CD14-positive monocyte (primary cell): ENCODE measurements around the gene CHAF1A. TPM values are rescaled to one million over a fixed set of nuclear protein-coding genes. Genes with fewer than 3 reads are reported as not detected.

Source experiments
- DNase-seq, 3 donors: peaks; one replicate each; pipeline ENCODE4 v3.0.0-alpha.2; 2011 to 2022
- H2AFZ ChIP-seq: 2 replicates; pipeline ENCODE4 v1.6.0; 2012; ENCODE audit warnings: mild to moderate bottlenecking, low read depth, low read length, inconsistent platforms; ENCODE audit not compliant: insufficient read depth, poor library complexity, severe bottlenecking
- H3K27ac ChIP-seq, 2 donors: 1 replicate in 1 of 2; 2 replicates in 1 of 2; pipeline ENCODE4 v1.5.1; 2012 to 2013; ENCODE audit warnings: low read length in 2 of 2, control low read depth in 1 of 2, inconsistent platforms in 1 of 2, low read depth in 1 of 2, mild to moderate bottlenecking in 1 of 2
- H3K27me3 ChIP-seq, 2 donors: one replicate each; pipeline versions ENCODE4 v1.6.0 to v1.6.1; 2011 to 2013; ENCODE audit warnings: low read length in 2 of 2; ENCODE audit not compliant: control insufficient read depth in 2 of 2, insufficient read depth in 2 of 2
- H3K36me3 ChIP-seq, 2 donors: replicated peaks in 1 of 2; 1 replicate in 1 of 2; 2 replicates in 1 of 2; pipeline versions ENCODE4 v1.5.1 to v1.6.1; 2012 to 2013; ENCODE audit warnings: low read length in 2 of 2, control low read depth in 1 of 2, inconsistent platforms in 1 of 2, mild to moderate bottlenecking in 1 of 2; ENCODE audit not compliant: insufficient read depth in 2 of 2, control insufficient read depth in 1 of 2
- H3K4me1 ChIP-seq, 2 donors: 1 replicate in 1 of 2; 2 replicates in 1 of 2; pipeline versions ENCODE4 v1.5.1 to v1.6.1; 2012 to 2013; ENCODE audit warnings: low read length in 2 of 2, control low read depth in 1 of 2, inconsistent platforms in 1 of 2, mild to moderate bottlenecking in 1 of 2, moderate library complexity in 1 of 2; ENCODE audit not compliant: insufficient read depth in 2 of 2, control insufficient read depth in 1 of 2
- H3K4me2 ChIP-seq: replicated peaks from 2 replicates; pipeline ENCODE3; 2012; ENCODE audit warnings: low read length, moderate library complexity, mild to moderate bottlenecking; ENCODE audit not compliant: poor library complexity, severe bottlenecking; ENCODE audit errors: extremely low read depth
- H3K4me3 ChIP-seq, 3 experiments: fragments of 200-600 bp in 1 of 3; sonication (generic) in 1 of 3; replicated peaks in 1 of 3; 1 replicate in 2 of 3; 2 replicates in 1 of 3; pipeline ENCODE4 v1.5.1; 2011 to 2013; ENCODE audit warnings: low read length in 3 of 3, mild to moderate bottlenecking in 3 of 3, control low read depth in 2 of 3, low read depth in 2 of 3, inconsistent platforms in 1 of 3, moderate library complexity in 1 of 3
- H3K79me2 ChIP-seq: 2 replicates; pipeline ENCODE4 v1.6.0; 2012; ENCODE audit warnings: mild to moderate bottlenecking, control low read depth, inconsistent platforms, low read length, moderate library complexity; ENCODE audit not compliant: insufficient read depth
- H3K9ac ChIP-seq: 2 replicates; pipeline ENCODE4 v1.6.0; 2017; ENCODE audit warnings: low read length, mild to moderate bottlenecking; ENCODE audit not compliant: insufficient read depth, poor library complexity, severe bottlenecking
- H3K9me3 ChIP-seq, 2 donors: replicated peaks in 1 of 2; 1 replicate in 1 of 2; 2 replicates in 1 of 2; pipeline versions ENCODE4 v1.5.1 to v1.6.1; 2012 to 2013; ENCODE audit warnings: low read length in 2 of 2, control low read depth in 1 of 2; ENCODE audit not compliant: control insufficient read depth in 1 of 2, insufficient read depth in 1 of 2
- H4K20me1 ChIP-seq: 2 replicates; pipeline ENCODE4 v1.6.0; 2012; ENCODE audit warnings: mild to moderate bottlenecking, low read length, control low read depth, moderate library complexity; ENCODE audit not compliant: insufficient read depth
- H3K27ac Mint-ChIP-seq, 7 donors: one replicate each; pipeline ENCODE4 v1.8.0; 2020; ENCODE audit warnings: mild to moderate bottlenecking in 7 of 7, mixed read lengths in 7 of 7, moderate library complexity in 6 of 7, inconsistent platforms in 2 of 7
- H3K27me3 Mint-ChIP-seq, 3 donors: one replicate each; pipeline ENCODE4 v1.8.0; 2021 to 2022; ENCODE audit warnings: low read depth in 3 of 3, mild to moderate bottlenecking in 3 of 3, mixed read lengths in 3 of 3, moderate library complexity in 3 of 3, inconsistent platforms in 1 of 3
- H3K36me3 Mint-ChIP-seq, 2 donors: one replicate each; pipeline ENCODE4 v1.8.0; 2020; ENCODE audit warnings: mixed read lengths in 2 of 2, inconsistent platforms in 1 of 2, mild to moderate bottlenecking in 1 of 2
- H3K4me1 Mint-ChIP-seq: one replicate; pipeline ENCODE4 v1.8.0; 2020; ENCODE audit warnings: mild to moderate bottlenecking, mixed read lengths
- H3K4me3 Mint-ChIP-seq, 2 donors: one replicate each; pipeline ENCODE4 v1.8.0; 2020; ENCODE audit warnings: mild to moderate bottlenecking in 2 of 2, mixed read lengths in 2 of 2, moderate library complexity in 1 of 2
- H3K9me3 Mint-ChIP-seq, 7 donors: one replicate each; pipeline ENCODE4 v1.8.0; 2020 to 2022; ENCODE audit warnings: mixed read lengths in 7 of 7, mild to moderate bottlenecking in 6 of 7, moderate library complexity in 6 of 7, inconsistent platforms in 2 of 7
- CTCF ChIP-seq: fragments of 200-600 bp; IDR thresholded peaks from one replicate; pipeline ENCODE4 v1.8.0; 2022; ENCODE audit warnings: antibody characterized with exemption, mild to moderate bottlenecking
- WGBS: methylation state at CpG from one replicate; pipeline ENCODE4 v1.1.5; 2013; ENCODE audit warnings: missing lambda C conversion rate; ENCODE audit not compliant: insufficient coverage; 5-methylcytosine and 5-hydroxymethylcytosine counted together
- intact Hi-C, 2 donors: fragments of 100-400 bp; cut with micrococcal nuclease; formaldehyde crosslinking; loops; one replicate each; pipeline versions ENCODE4 v1.15.0 to v1.15.1; 2023
- polyA plus RNA-seq, 3 donors: library from polyadenylated mRNA; depleted of rRNA in 1 of 3; unstranded in 2 of 3; stranded (reverse) in 1 of 3; fragments of 300-500 nt in 2 of 3; fragments of >200 nt in 1 of 3; fragmentation: Illumina TruSeq in 2 of 3; gene quantifications; 1 replicate in 2 of 3; 2 replicates in 1 of 3; pipeline ENCODE4 v1.2.3, GENCODE V29; 2012 to 2021

CHAF1A gene
- polyA plus RNA-seq, 3 donors: 4.4 to 26.4 (median 5.4) TPM

- H3K4me3 Mint-ChIP-seq: no peak overlapping the region
- Histone ChIP-seq H3K27ac (peak overlapping the region in 1 of 2 donors; percentile 8), H3K4me3 (no peak overlapping the region), H3K27me3 (no peaks in the 10 kb centered on the region), H3K9ac (no peak overlapping the region), H2AFZ (no peak overlapping the region), H3K79me2 (no peaks in the 10 kb centered on the region), H3K4me1 (no peaks in the 10 kb centered on the region), H4K20me1 (peaks cover 52% of the 10 kb centered on the region), H3K9me3 (no peaks in the 10 kb centered on the region), H3K36me3 (peaks cover 65 to 67% of the 10 kb centered on the region in 2 donors), H3K4me2 (no peak overlapping the region)
- no peaks in the 10 kb centered on the region for H3K9me3 Mint-ChIP-seq
- peaks cover 48 to 78% of the 10 kb centered on the region in 2 donors for H3K36me3 Mint-ChIP-seq
- no peak for TF ChIP-seq CTCF
- DNase-seq: no peak
- WGBS: 89% methylated on average over 28 of the region's 36 CpGs
- H3K4me1 Mint-ChIP-seq: peaks cover 3% of the 10 kb centered on the region
- intact Hi-C loops: no loop called here
- H3K27me3 Mint-ChIP-seq: peaks cover 0 to 4% (median 0%) of the 10 kb centered on the region in 3 donors
- peak overlapping the region in 2 of 7 donors; percentile 18 to 42 for H3K27ac Mint-ChIP-seq
Observed at GRCh38 chr19:4444765-4445741, 42.6 kb downstream of the CHAF1A start.

DNA sequence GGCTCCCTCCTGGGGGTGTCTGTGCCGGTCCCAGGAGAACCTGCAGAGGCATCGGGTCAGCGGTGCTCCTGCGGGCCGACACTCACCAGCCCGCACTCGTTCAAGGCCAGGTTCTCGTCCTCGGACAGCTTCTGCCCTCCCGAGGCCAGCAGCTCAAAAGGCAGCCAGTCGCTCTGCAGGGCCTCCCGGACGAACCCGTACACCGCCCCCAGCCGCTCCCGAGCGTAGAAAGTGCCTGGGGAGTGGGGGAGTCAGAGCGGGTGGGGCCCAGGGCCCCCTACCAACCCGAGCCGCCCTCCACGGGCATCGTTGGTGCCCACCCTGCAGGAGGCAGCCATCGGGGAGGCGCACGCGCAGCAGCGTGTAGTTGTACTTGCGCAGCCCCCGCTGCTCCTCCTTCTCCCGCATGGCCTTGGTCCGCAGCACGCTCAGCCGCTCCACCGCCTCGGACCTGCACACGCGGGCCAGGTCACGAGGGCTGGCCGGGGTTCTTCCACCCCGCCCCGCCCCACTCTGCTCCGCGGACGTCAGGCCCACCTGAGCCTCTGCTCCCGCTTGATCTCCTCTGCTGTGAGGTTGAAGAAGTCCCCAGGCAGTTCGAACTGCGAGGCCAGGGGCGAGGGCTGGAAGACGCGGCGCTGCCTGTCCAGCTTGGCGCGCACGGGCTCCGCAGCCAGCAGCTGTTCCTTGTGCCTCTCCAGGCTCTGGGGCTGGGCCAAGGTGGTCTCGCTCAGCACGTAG is 43.7 kb downstream of the CHAF1A start:
- no peak for TF ChIP-seq CTCF
- Histone ChIP-seq H3K27me3 (no peaks in the 10 kb centered on the region), H3K9ac (no peak overlapping the region), H3K79me2 (no peaks in the 10 kb centered on the region), H4K20me1 (peaks cover 57% of the 10 kb centered on the region), H3K27ac (no peak overlapping the region), H2AFZ (no peak overlapping the region), H3K4me1 (no peaks in the 10 kb centered on the region), H3K9me3 (no peaks in the 10 kb centered on the region), H3K4me3 (no peak overlapping the region), H3K36me3 (peaks cover 62 to 76% of the 10 kb centered on the region in 2 donors), H3K4me2 (no peak overlapping the region)
- no peak for DNase-seq
- Mint-ChIP-seq H3K9me3 (no peaks in the 10 kb centered on the region), H3K4me3 (no peak overlapping the region), H3K36me3 (peaks cover 51 to 80% of the 10 kb centered on the region in 2 donors), H3K27me3 (peaks cover 0 to 4% (median 0%) of the 10 kb centered on the region in 3 donors), H3K27ac (peak overlapping the region in 1 of 7 donors; percentile 61), H3K4me1 (peaks cover 3% of the 10 kb centered on the region)
- intact Hi-C loops: no loop called here
- 97% methylated on average over 53 of the region's 58 CpGs for WGBS
